Parathyroid adenoma (tissue), 2 donors: ENCODE results near the gene KLHDC8B.

ENCODE experiments used
- H2AFZ ChIP-seq: fragments of 300-600 bp; sonication (generic); one replicate; pipeline ENCODE4 v1.7.0; 2017; ENCODE audit warnings: antibody characterized with exemption, mild to moderate bottlenecking
- H3K27ac ChIP-seq: fragments of 300-600 bp; sonication (generic); one replicate; pipeline ENCODE4 v1.7.0; 2017
- H3K27me3 ChIP-seq: fragments of 300-600 bp; sonication (generic); one replicate; pipeline ENCODE4 v1.7.0; 2017; ENCODE audit warnings: low read length; ENCODE audit not compliant: control insufficient read depth, insufficient read depth
- H3K36me3 ChIP-seq: fragments of 300-600 bp; sonication (generic); one replicate; pipeline ENCODE4 v1.7.0; 2017; ENCODE audit warnings: low read length; ENCODE audit not compliant: control insufficient read depth, insufficient read depth
- H3K4me1 ChIP-seq: fragments of 300-600 bp; sonication (generic); one replicate; pipeline ENCODE4 v1.7.0; 2017; ENCODE audit warnings: control low read depth
- H3K4me2 ChIP-seq: fragments of 300-600 bp; sonication (generic); one replicate; pipeline ENCODE4 v1.7.0; 2017; ENCODE audit warnings: low read length
- H3K4me3 ChIP-seq: fragments of 300-600 bp; sonication (generic); one replicate; pipeline ENCODE4 v1.7.0; 2017; ENCODE audit warnings: low read depth, low read length
- H3K79me2 ChIP-seq: fragments of 300-600 bp; sonication (generic); one replicate; pipeline ENCODE4 v1.7.0; 2017; ENCODE audit warnings: control low read depth
- H3K9ac ChIP-seq: fragments of 300-600 bp; sonication (generic); one replicate; pipeline ENCODE4 v1.7.0; 2017; ENCODE audit warnings: mild to moderate bottlenecking
- H3K9me3 ChIP-seq: fragments of 300-600 bp; sonication (generic); one replicate; pipeline ENCODE4 v1.7.0; 2017; ENCODE audit warnings: low read length; ENCODE audit not compliant: control insufficient read depth
- TF ChIP-seq, protein P1 (sequence below): fragments of 300-600 bp; sonication (generic); IDR thresholded peaks from one replicate; pipeline ENCODE4 v1.7.0; 2017; ENCODE audit warnings: antibody characterized with exemption, mild to moderate bottlenecking
- donor health status: primary hyperparathyroidism.

KLHDC8B gene

GRCh38 chr3:49172551-49173041 lies 1.2 kb downstream of the KLHDC8B start:
- Histone ChIP-seq H3K27ac (peak overlapping the region; percentile 68), H3K9ac (no peak overlapping the region), H3K4me2 (peak overlapping the region; percentile 97), H2AFZ (peak overlapping the region; percentile 51), H3K36me3 (no peaks in the 10 kb centered on the region), H3K79me2 (no peaks in the 10 kb centered on the region), H3K9me3 (no peaks in the 10 kb centered on the region), H3K27me3 (no peaks in the 10 kb centered on the region), H3K4me3 (peak overlapping the region; percentile 76), H3K4me1 (peaks cover 17% of the 10 kb centered on the region)
- TF ChIP-seq, protein P1, sequence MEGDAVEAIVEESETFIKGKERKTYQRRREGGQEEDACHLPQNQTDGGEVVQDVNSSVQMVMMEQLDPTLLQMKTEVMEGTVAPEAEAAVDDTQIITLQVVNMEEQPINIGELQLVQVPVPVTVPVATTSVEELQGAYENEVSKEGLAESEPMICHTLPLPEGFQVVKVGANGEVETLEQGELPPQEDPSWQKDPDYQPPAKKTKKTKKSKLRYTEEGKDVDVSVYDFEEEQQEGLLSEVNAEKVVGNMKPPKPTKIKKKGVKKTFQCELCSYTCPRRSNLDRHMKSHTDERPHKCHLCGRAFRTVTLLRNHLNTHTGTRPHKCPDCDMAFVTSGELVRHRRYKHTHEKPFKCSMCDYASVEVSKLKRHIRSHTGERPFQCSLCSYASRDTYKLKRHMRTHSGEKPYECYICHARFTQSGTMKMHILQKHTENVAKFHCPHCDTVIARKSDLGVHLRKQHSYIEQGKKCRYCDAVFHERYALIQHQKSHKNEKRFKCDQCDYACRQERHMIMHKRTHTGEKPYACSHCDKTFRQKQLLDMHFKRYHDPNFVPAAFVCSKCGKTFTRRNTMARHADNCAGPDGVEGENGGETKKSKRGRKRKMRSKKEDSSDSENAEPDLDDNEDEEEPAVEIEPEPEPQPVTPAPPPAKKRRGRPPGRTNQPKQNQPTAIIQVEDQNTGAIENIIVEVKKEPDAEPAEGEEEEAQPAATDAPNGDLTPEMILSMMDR, result no peak

DNA sequence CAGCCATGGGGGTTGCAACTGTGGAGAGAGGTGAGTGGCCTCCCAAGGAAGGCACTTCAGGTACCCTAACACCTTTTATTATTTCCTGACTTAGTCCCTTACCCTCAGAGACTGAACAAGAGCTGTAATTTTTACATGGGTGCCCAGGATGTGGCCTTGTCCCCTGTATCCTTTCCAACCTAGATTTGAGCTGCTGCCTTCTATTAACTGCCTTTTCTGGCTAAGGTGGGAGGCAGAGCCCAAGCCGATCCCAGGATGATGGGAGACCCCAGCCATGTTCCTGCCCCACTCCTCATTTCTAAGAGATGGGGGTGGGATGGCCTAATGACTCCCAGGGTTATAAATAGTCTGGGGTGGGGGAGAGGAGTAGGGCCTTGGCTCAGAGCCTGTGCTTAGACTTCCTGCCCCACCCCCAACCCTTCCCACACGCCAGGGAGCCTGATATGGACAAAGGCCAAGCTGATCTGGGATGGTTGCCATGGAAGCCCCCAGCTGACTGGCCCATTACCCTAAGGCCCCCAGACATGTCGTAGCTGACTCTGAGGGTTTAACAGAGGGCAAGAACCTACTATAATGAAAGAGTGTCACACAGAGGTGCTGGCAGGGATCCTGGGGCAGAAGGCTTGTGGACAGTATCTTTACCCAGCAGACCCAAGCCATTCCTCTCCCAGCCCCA lies 1.9 kb downstream of the KLHDC8B start:
- peaks cover 17% of the 10 kb centered on the region for H3K4me1 ChIP-seq
- TF ChIP-seq, protein P1, result no peak
- peak overlapping the region; percentile 51 for H2AFZ ChIP-seq
- no peak overlapping the region for H3K9ac ChIP-seq
- H3K4me3 ChIP-seq, result peak overlapping the region; percentile 76
- no peaks in the 10 kb centered on the region for H3K79me2 ChIP-seq
- no peaks in the 10 kb centered on the region for H3K9me3 ChIP-seq
- no peaks in the 10 kb centered on the region for H3K36me3 ChIP-seq
- H3K27me3 ChIP-seq, result no peaks in the 10 kb centered on the region
- peak overlapping the region; percentile 68 for H3K27ac ChIP-seq
- H3K4me2 ChIP-seq, result peak overlapping the region; percentile 97

GRCh38 chr3:49173792-49174170 lies 2.4 kb downstream of the KLHDC8B start:
- Histone ChIP-seq H3K79me2 (no peaks in the 10 kb centered on the region), H2AFZ (no peak overlapping the region), H3K9me3 (no peaks in the 10 kb centered on the region), H3K4me1 (peaks cover 17% of the 10 kb centered on the region), H3K27me3 (no peaks in the 10 kb centered on the region), H3K4me3 (no peak overlapping the region), H3K36me3 (no peaks in the 10 kb centered on the region), H3K9ac (no peak overlapping the region), H3K4me2 (peak overlapping the region; percentile 97), H3K27ac (peak overlapping the region; percentile 68)
- TF ChIP-seq, protein P1, result no peak

- H3K4me2 ChIP-seq, result no peak overlapping the region
- no peaks in the 10 kb centered on the region for H3K36me3 ChIP-seq
- no peaks in the 10 kb centered on the region for H3K27me3 ChIP-seq
- no peaks in the 10 kb centered on the region for H3K9me3 ChIP-seq
- no peak overlapping the region for H2AFZ ChIP-seq
- no peak overlapping the region for H3K9ac ChIP-seq
- H3K79me2 ChIP-seq, result no peaks in the 10 kb centered on the region
- no peak overlapping the region for H3K27ac ChIP-seq
- no peak overlapping the region for H3K4me3 ChIP-seq
- H3K4me1 ChIP-seq, result peaks cover 17% of the 10 kb centered on the region
- TF ChIP-seq, protein P1, result no peak
Observed at GRCh38 chr3:49174397-49174985, 3.1 kb downstream of the KLHDC8B start.
